NCI-H1694 treated with DMSO at 0.1 percent for 48 hours (cell line): ENCODE data around the gene ZNF536.
"Not testable (repeated sequence)": the region's sequence is repeated elsewhere in the genome, so short reads cannot be mapped to it uniquely, and the experiment has no call there.

Source experiments
- DNase-seq: peaks from one replicate; lab custom pipeline; 2025; lab: John Stamatoyannopoulos, UW

ZNF536 gene

GRCh38 chr19:30388819-30389218 is 16.6 kb downstream of the ZNF536 start:
- DNase-seq = no peak

GRCh38 chr19:30390356-30390988 is 18.3 kb downstream of the ZNF536 start:
- no peak for DNase-seq

GRCh38 chr19:30391052-30391451 is 18.9 kb downstream of the ZNF536 start:
- no peak for DNase-seq

- no peak for DNase-seq
Measured at GRCh38 chr19:30391554-30392551, 19.7 kb downstream of the ZNF536 start.

GRCh38 chr19:30393046-30393445 is 20.9 kb downstream of the ZNF536 start:
- DNase-seq = no peak

- no peak for DNase-seq
Measured at GRCh38 chr19:30393729-30394480, 21.7 kb downstream of the ZNF536 start.

- no peak for DNase-seq
Measured at GRCh38 chr19:30394481-30395151, 22.4 kb downstream of the ZNF536 start.

GRCh38 chr19:30395283-30395682 is 23.1 kb downstream of the ZNF536 start:
- no peak for DNase-seq

- DNase-seq = not testable (repeated sequence)
Measured at GRCh38 chr19:30398539-30398938, 26.4 kb downstream of the ZNF536 start.

- no peak for DNase-seq
Measured at GRCh38 chr19:30401956-30402355, 29.8 kb downstream of the ZNF536 start.

GRCh38 chr19:30402436-30403202 is 30.4 kb downstream of the ZNF536 start:
- DNase-seq = no peak

GRCh38 chr19:30403203-30403985 is 31.2 kb downstream of the ZNF536 start:
- DNase-seq = no peak

- no peak for DNase-seq
Measured at GRCh38 chr19:30406220-30407067, 34.3 kb downstream of the ZNF536 start.

- DNase-seq = no peak
Measured at GRCh38 chr19:30407068-30407709, 35.0 kb downstream of the ZNF536 start.

- no peak for DNase-seq
Measured at GRCh38 chr19:30408734-30409301, 36.6 kb downstream of the ZNF536 start.

- DNase-seq = no peak
Measured at GRCh38 chr19:30411714-30412113, 39.5 kb downstream of the ZNF536 start.

GRCh38 chr19:30416375-30416774 is 44.2 kb downstream of the ZNF536 start:
- DNase-seq = no peak

- not testable (repeated sequence) for DNase-seq
Measured at GRCh38 chr19:30417166-30417565, 45.0 kb downstream of the ZNF536 start.
